Stomach (tissue), 4 donors: Measurements from ENCODE around the gene PGBD5.

Experiments used
- EP300 ChIP-seq: sonication (generic); formaldehyde crosslinking; IDR thresholded peaks from one replicate; pipeline ENCODE4 v1.6.1; 2017; ENCODE audit warnings: antibody characterized with exemption
- POLR2A ChIP-seq, 4 donors: fragments of 450-650 bp; IDR thresholded peaks; one replicate each; pipeline ENCODE4 v1.6.1; 2016; ENCODE audit warnings: antibody characterized with exemption in 4 of 4, control low read depth in 2 of 4, mild to moderate bottlenecking in 1 of 4, moderate library complexity in 1 of 4
- POLR2AphosphoS5 ChIP-seq, 3 donors: sonication (generic); formaldehyde crosslinking; IDR thresholded peaks; one replicate each; pipeline ENCODE4 v1.6.1; 2016; ENCODE audit warnings: antibody characterized with exemption in 3 of 3
- TF ChIP-seq, protein P1 (sequence below), 7 experiments: fragments of 450-650 bp in 4 of 7; fragments of 200-600 bp in 3 of 7; sonication (generic) in 3 of 7; IDR thresholded peaks; one replicate each; pipeline ENCODE4 v1.5.1; 2016 to 2019; ENCODE audit warnings: antibody characterized with exemption in 7 of 7, control low read depth in 2 of 7, mild to moderate bottlenecking in 1 of 7

DNA sequence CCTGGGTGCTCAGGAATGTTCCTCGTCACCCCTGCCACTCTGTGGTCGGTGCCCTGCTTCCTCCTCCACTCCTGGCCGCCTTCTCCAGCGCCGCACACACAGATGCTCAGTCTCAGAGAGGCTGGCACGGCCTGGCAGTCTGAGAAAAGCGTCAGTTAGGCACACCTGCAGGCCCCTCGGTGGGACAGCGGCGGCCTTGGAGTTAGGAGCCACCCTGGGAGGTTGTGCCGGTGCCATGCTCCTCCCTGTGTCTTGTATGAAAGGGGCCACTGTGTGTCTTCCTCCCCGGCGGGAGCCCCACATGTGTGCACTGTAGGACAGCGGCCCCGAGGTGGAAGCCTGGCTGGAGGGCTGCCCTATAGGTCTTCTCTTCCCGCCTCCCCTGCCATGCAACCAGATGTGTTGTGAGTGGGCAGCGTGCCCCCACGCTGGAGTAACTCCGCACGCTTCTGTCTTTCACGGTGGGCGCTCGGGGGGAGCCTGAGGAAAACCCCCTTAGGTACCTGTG is 145.2 kb downstream of the PGBD5 start:
- TF ChIP-seq POLR2A (IDR thresholded peaks at IDR 0.05) = no peak
- TF ChIP-seq EP300 = no peak
- TF ChIP-seq, protein P1, sequence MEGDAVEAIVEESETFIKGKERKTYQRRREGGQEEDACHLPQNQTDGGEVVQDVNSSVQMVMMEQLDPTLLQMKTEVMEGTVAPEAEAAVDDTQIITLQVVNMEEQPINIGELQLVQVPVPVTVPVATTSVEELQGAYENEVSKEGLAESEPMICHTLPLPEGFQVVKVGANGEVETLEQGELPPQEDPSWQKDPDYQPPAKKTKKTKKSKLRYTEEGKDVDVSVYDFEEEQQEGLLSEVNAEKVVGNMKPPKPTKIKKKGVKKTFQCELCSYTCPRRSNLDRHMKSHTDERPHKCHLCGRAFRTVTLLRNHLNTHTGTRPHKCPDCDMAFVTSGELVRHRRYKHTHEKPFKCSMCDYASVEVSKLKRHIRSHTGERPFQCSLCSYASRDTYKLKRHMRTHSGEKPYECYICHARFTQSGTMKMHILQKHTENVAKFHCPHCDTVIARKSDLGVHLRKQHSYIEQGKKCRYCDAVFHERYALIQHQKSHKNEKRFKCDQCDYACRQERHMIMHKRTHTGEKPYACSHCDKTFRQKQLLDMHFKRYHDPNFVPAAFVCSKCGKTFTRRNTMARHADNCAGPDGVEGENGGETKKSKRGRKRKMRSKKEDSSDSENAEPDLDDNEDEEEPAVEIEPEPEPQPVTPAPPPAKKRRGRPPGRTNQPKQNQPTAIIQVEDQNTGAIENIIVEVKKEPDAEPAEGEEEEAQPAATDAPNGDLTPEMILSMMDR (IDR thresholded peaks at IDR 0.05) = no peak
- no peak for TF ChIP-seq POLR2AphosphoS5 (IDR thresholded peaks at IDR 0.05)
